Endothelial cell of umbilical vein (primary cell): ENCODE measurements around the gene LRRC17. TPM values are rescaled to one million over a fixed set of nuclear protein-coding genes. Genes with fewer than 3 reads are reported as not detected.

Experiments used
- BruUV-seq: library from RNA; stranded (reverse); fragments of 400-500 nt; replicated peaks from 2 replicates; lab custom pipeline; 2021; lab: Mats Ljungman, UMichigan
- CTCF ChIA-PET: fragments of 300-600, 350-600 bp; sonication (Branson Sonifier 250); formaldehyde crosslinking; loops from one replicate; lab custom pipeline; 2021; ENCODE audit warnings: antibody characterized with exemption, inconsistent platforms; lab: Charles Lee
- POLR2A ChIA-PET: fragments of 300-600, 350-600 bp; sonication (Branson Sonifier 250); formaldehyde crosslinking; loops from one replicate; lab custom pipeline; 2021; ENCODE audit warnings: antibody characterized with exemption, inconsistent platforms; lab: Charles Lee
- DNase-seq: peaks from one replicate; pipeline ENCODE4 v3.0.0-alpha.2; 2011; ENCODE audit warnings: low read depth, low spot score
- FAIRE-seq: peaks from 2 replicates; lab custom pipeline; 2011; peaks lifted over from hg19 to GRCh38; lab: Jason Lieb, UNC
- H2AFZ ChIP-seq: 2 replicates; pipeline ENCODE4 v1.6.0; 2012; ENCODE audit warnings: low read depth, low read length, control low read depth, inconsistent platforms
- H3K27ac ChIP-seq: 2 replicates; pipeline ENCODE4 v1.5.1; 2011; ENCODE audit warnings: low read depth, mild to moderate bottlenecking, control low read depth, low read length, moderate library complexity; ENCODE audit not compliant: insufficient read depth
- H3K27me3 ChIP-seq, 2 experiments: 2 replicates each; pipeline versions ENCODE4 v1.6.0 to v1.6.1; 2011; ENCODE audit warnings: low read length in 2 of 2, mixed read lengths in 1 of 2; ENCODE audit not compliant: control insufficient read depth in 2 of 2, insufficient read depth in 2 of 2
- H3K36me3 ChIP-seq, 2 experiments: 2 replicates in 1 of 2; 3 replicates in 1 of 2; pipeline ENCODE4 v1.5.1; 2011; ENCODE audit warnings: low read length in 2 of 2, mild to moderate bottlenecking in 1 of 2, moderate library complexity in 1 of 2; ENCODE audit not compliant: control insufficient read depth in 2 of 2, insufficient read depth in 2 of 2; ENCODE audit errors: extremely low read depth in 1 of 2
- H3K4me1 ChIP-seq: 3 replicates; pipeline ENCODE4 v1.5.1; 2011; ENCODE audit warnings: mild to moderate bottlenecking, low read length; ENCODE audit not compliant: control insufficient read depth, insufficient read depth; ENCODE audit errors: extremely low read depth
- H3K4me2 ChIP-seq: 2 replicates; pipeline ENCODE4 v1.6.1; 2011; ENCODE audit warnings: low read length, control low read depth, mixed read lengths; ENCODE audit not compliant: insufficient read depth
- H3K4me3 ChIP-seq, 3 experiments: fragments of 200-600 bp in 1 of 3; sonication (generic), shearing (Covaris generic) in 1 of 3; replicated peaks in 1 of 3; 2 replicates each; pipeline ENCODE4 v1.5.1; 2011 to 2016; ENCODE audit warnings: control low read depth in 3 of 3, low read length in 3 of 3, mild to moderate bottlenecking in 2 of 3, inconsistent platforms in 1 of 3, low read depth in 1 of 3, moderate library complexity in 1 of 3; ENCODE audit not compliant: insufficient read depth in 1 of 3
- H3K79me2 ChIP-seq: 2 replicates; pipeline ENCODE4 v1.6.0; 2012; ENCODE audit warnings: low read length, inconsistent platforms; ENCODE audit not compliant: control insufficient read depth, insufficient read depth
- H3K9ac ChIP-seq: replicated peaks from 2 replicates; pipeline ENCODE3; 2011; ENCODE audit warnings: low read length, control low read depth; ENCODE audit not compliant: insufficient read depth; ENCODE audit errors: extremely low read depth
- H3K9me1 ChIP-seq: replicated peaks from 3 replicates; pipeline ENCODE4 v1.6.0; 2011; ENCODE audit warnings: mild to moderate bottlenecking, low read length; ENCODE audit not compliant: control insufficient read depth, insufficient read depth; ENCODE audit errors: extremely low read depth
- H3K9me3 ChIP-seq: replicated peaks from 2 replicates; pipeline ENCODE4 v1.5.1; 2012; ENCODE audit warnings: low read length, inconsistent platforms; ENCODE audit not compliant: control insufficient read depth, insufficient read depth
- H4K20me1 ChIP-seq: replicated peaks from 2 replicates; pipeline ENCODE3; 2011; ENCODE audit warnings: mild to moderate bottlenecking, low read length; ENCODE audit not compliant: control insufficient read depth, insufficient read depth; ENCODE audit errors: extremely low read depth
- EZH2 ChIP-seq: IDR thresholded peaks from 2 replicates; pipeline ENCODE4 v1.6.1; 2012; ENCODE audit warnings: borderline replicate concordance, low read depth, mild to moderate bottlenecking, moderate library complexity, low read length, inconsistent platforms; ENCODE audit not compliant: severe bottlenecking
- FOS ChIP-seq: IDR thresholded peaks from 2 replicates; pipeline ENCODE4 v1.6.1; 2011; ENCODE audit warnings: mild to moderate bottlenecking, low read length, moderate library complexity, borderline replicate concordance; ENCODE audit not compliant: insufficient read depth
- GATA2 ChIP-seq: IDR thresholded peaks from 2 replicates; pipeline ENCODE4 v1.7.0; 2011; ENCODE audit warnings: low read depth, mild to moderate bottlenecking, moderate library complexity, mixed read lengths, low read length; ENCODE audit not compliant: insufficient read length, insufficient read depth
- JUN ChIP-seq: IDR thresholded peaks from 2 replicates; pipeline ENCODE4 v1.6.1; 2011; ENCODE audit warnings: borderline replicate concordance, low read depth; ENCODE audit not compliant: insufficient read length, insufficient read depth
- MYC ChIP-seq: IDR thresholded peaks from one replicate; pipeline ENCODE4 v1.6.1; 2011; ENCODE audit warnings: mild to moderate bottlenecking, low read depth, low read length
- POLR2A ChIP-seq: IDR thresholded peaks from 2 replicates; pipeline ENCODE4 v1.6.1; 2012; ENCODE audit warnings: low read depth, mild to moderate bottlenecking, control low read depth, low read length
- POLR2AphosphoS5 ChIP-seq: IDR thresholded peaks from 2 replicates; pipeline ENCODE4 v1.6.1; 2012; ENCODE audit warnings: low read depth, mild to moderate bottlenecking, control low read depth, low read length, moderate library complexity; ENCODE audit not compliant: insufficient read depth
- dilution Hi-C: fragments of 300-500 bp; cut with MboI; formaldehyde crosslinking; loops from one replicate; pipeline ENCODE4 v1.15.0; 2019; ENCODE audit warnings: low sequenced_read_pairs; ENCODE audit not compliant: extremely low pct_ligation_motif_present
- intact Hi-C: fragments of 100-400 bp; cut with micrococcal nuclease; formaldehyde crosslinking; loops from one replicate; pipeline ENCODE4 v1.10.0; 2022
- polyA plus RNA-seq, 4 experiments: library from polyadenylated mRNA; depleted of rRNA in 3 of 4; stranded (reverse) in 3 of 4; unstranded in 1 of 4; fragments of >200 nt; gene quantifications; 2 replicates each; pipeline versions ENCODE4 v1.2.1 to v1.2.3, GENCODE V29; 2011 to 2012; ENCODE audit warnings: missing spikeins in 1 of 4
- total RNA-seq: library from RNA; stranded (reverse); gene quantifications from 2 replicates; pipeline ENCODE4 v1.2.3, GENCODE V29; 2021
- TF ChIP-seq, protein P1 (sequence below), 2 donors: IDR thresholded peaks; 1 replicate in 1 of 2; 2 replicates in 1 of 2; pipeline ENCODE4 v1.5.1; 2011; ENCODE audit warnings: low read length in 2 of 2, mild to moderate bottlenecking in 2 of 2, moderate library complexity in 2 of 2, control low read depth in 1 of 2, inconsistent platforms in 1 of 2, low read depth in 1 of 2; ENCODE audit not compliant: insufficient read depth in 1 of 2; ENCODE audit errors: extremely low read depth in 1 of 2
- TF ChIP-seq, protein P2 (sequence below): IDR thresholded peaks from 2 replicates; pipeline ENCODE4 v1.6.1; 2011; ENCODE audit not compliant: insufficient read depth, insufficient read length

LRRC17 gene
- total and polyA plus RNA-seq, 2 donors (not counting 3 experiments of a cell fraction or from before 2014, with no cell fraction given) = 22.7 to 33.7 TPM

DNA sequence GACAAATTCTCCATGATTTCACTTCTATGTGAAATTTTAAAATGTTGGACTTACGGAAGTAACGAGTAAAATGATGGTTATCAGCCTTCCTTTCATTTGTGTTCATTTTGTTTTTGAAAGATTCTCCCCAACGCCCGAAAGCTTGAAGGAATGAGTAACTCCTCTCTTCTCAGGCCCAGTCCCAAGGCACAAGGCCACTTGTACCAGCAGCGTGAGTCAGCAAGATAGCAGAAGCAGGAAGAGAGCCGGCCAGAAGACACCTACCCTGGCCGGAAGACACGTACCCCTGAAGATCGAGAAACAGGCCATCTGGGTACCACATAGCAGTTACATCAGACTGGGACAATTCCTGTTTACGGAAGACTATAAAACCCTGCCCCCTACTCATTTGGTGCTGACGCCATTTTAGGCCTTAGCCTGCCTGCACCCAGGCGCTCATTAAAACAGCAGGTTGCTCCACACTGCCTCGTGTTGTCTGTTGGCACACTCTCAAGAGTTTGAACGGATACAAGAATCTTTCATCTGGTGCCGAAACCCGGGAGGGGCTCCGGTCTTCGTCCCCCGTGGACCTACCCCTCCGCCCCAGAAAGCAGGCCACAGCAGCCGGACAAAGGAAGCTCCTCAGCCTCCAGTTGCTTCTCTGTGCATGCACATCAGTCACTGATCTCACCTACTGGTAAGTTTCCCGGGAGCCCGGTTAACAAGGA is 60.4 kb downstream of the LRRC17 start:
- Histone ChIP-seq H3K9me1 (no peaks in the 10 kb centered on the region), H3K9me3 (no peaks in the 10 kb centered on the region), H3K36me3 (no peaks in the 10 kb centered on the region), H3K79me2 (peaks cover 2% of the 10 kb centered on the region), H3K27me3 (no peaks in the 10 kb centered on the region), H3K4me2 (peak overlapping the region; percentile 92), H3K9ac (peak overlapping the region; percentile 92), H3K27ac (peak overlapping the region; percentile 88), H3K4me1 (peaks cover 18% of the 10 kb centered on the region), H3K4me3 (peak overlapping the region in 1 of 3 experiments; percentile 74), H4K20me1 (no peaks in the 10 kb centered on the region), H2AFZ (peak overlapping the region; percentile 7)
- BruUV-seq = no TSS peak
- intact Hi-C loops (loop anchor here (1.0 to 5.0 kb wide), 3 partner anchors 19 to 99 kb away; no protein-coding TSS in a partner anchor), dilution Hi-C loops (no loop called here)
- TF ChIP-seq EZH2 (no peak), POLR2A (peak; percentile 42), POLR2AphosphoS5 (peak; percentile 83), JUN (peak; percentile 54), GATA2 (peak; percentile 86), MYC (no peak), FOS (peak; percentile 80)
- TF ChIP-seq, protein P1, sequence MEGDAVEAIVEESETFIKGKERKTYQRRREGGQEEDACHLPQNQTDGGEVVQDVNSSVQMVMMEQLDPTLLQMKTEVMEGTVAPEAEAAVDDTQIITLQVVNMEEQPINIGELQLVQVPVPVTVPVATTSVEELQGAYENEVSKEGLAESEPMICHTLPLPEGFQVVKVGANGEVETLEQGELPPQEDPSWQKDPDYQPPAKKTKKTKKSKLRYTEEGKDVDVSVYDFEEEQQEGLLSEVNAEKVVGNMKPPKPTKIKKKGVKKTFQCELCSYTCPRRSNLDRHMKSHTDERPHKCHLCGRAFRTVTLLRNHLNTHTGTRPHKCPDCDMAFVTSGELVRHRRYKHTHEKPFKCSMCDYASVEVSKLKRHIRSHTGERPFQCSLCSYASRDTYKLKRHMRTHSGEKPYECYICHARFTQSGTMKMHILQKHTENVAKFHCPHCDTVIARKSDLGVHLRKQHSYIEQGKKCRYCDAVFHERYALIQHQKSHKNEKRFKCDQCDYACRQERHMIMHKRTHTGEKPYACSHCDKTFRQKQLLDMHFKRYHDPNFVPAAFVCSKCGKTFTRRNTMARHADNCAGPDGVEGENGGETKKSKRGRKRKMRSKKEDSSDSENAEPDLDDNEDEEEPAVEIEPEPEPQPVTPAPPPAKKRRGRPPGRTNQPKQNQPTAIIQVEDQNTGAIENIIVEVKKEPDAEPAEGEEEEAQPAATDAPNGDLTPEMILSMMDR (IDR thresholded peaks at IDR 0.05; ENCODE audit: extremely low read depth in 1 of 2, insufficient read depth in 1 of 2, low read depth in 1 of 2, low read length in 2 of 2) = no peak
- TF ChIP-seq, protein P2, sequence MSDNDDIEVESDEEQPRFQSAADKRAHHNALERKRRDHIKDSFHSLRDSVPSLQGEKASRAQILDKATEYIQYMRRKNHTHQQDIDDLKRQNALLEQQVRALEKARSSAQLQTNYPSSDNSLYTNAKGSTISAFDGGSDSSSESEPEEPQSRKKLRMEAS = no peak
- FAIRE-seq = peak; percentile 72
- DNase-seq = peak; percentile 91
- ChIA-PET POLR2A (no interaction called here), CTCF (interaction anchor here (0.7 to 1.6 kb wide), 3 partner anchors 20 to 215 kb away, joined by 3 to 9 read pairs (median 3); no protein-coding TSS in a partner anchor)
